Ovary (tissue), 9 donors: ENCODE results near the gene IL11. TPM values are rescaled to one million over a fixed set of nuclear protein-coding genes. Genes with fewer than 3 reads are reported as not detected.
"Not testable (repeated sequence)": the region's sequence is repeated elsewhere in the genome, so short reads cannot be mapped to it uniquely, and the experiment has no call there.

Experiments used
- DNase-seq, 5 donors: peaks; one replicate each; pipeline ENCODE4 v3.0.0-alpha.2; 2019 to 2020
- H3K27ac ChIP-seq, 2 donors: fragments of 200-600 bp; one replicate each; pipeline versions ENCODE4 v1.5.1 to v1.8.0; 2019 to 2022
- H3K27me3 ChIP-seq: fragments of 200-600 bp; one replicate; pipeline ENCODE4 v1.8.0; 2022
- H3K36me3 ChIP-seq: fragments of 200-600 bp; sonication (generic); one replicate; pipeline ENCODE4 v1.5.1; 2019
- H3K4me1 ChIP-seq: one replicate; pipeline ENCODE4 v1.8.1; 2013; ENCODE audit warnings: mild to moderate bottlenecking, moderate library complexity; ENCODE audit not compliant: insufficient read depth
- H3K4me3 ChIP-seq: fragments of 200-600 bp; sonication (generic); one replicate; pipeline ENCODE4 v1.5.1; 2017
- H3K9me3 ChIP-seq, 2 donors: fragments of 200-600 bp in 1 of 2; sonication (generic) in 1 of 2; one replicate each; pipeline versions ENCODE4 v1.5.1 to v1.8.1; 2013 to 2019; ENCODE audit warnings: mild to moderate bottlenecking in 1 of 2, moderate library complexity in 1 of 2
- CTCF ChIP-seq, 3 donors: fragments of 450-650 bp in 2 of 3; fragments of 200-600 bp in 1 of 3; IDR thresholded peaks; one replicate each; pipeline versions ENCODE4 v1.5.1 to v1.8.0; 2016 to 2022; ENCODE audit warnings: antibody characterized with exemption in 3 of 3, mild to moderate bottlenecking in 1 of 3
- EP300 ChIP-seq: sonication (generic); formaldehyde crosslinking; IDR thresholded peaks from one replicate; pipeline ENCODE4 v1.6.1; 2017; ENCODE audit warnings: antibody characterized with exemption
- POLR2A ChIP-seq: fragments of 450-650 bp; IDR thresholded peaks from one replicate; pipeline ENCODE4 v1.6.1; 2017; ENCODE audit warnings: antibody characterized with exemption, mild to moderate bottlenecking, moderate library complexity
- WGBS, 3 donors: extraction: QIAGEN DNeasy Blood & Tissue Kit in 1 of 3; methylation state at CpG; one replicate each; pipeline versions ENCODE4 v1.1.5 to v1.1.7; 2013 to 2017; 5-methylcytosine and 5-hydroxymethylcytosine counted together
- intact Hi-C, 4 donors: fragments of 100-400 bp; cut with DNase I; formaldehyde crosslinking; loops; one replicate each; pipeline versions ENCODE4 v1.11.0 to v1.15.1; 2022 to 2023
- polyA plus RNA-seq, 2 donors: library from polyadenylated mRNA; stranded (reverse); fragments of 200-250 nt in 1 of 2; fragments of 350-450 nt in 1 of 2; fragmentation: Illumina TruSeq in 1 of 2; extraction: RNeasy Lipid Tissue Mini Kit (QIAGEN cat#74804) in 1 of 2; gene quantifications; one replicate each; pipeline ENCODE4 v1.2.3, GENCODE V29; 2013 to 2014
- total RNA-seq, 7 donors: library from RNA; depleted of rRNA in 2 of 7; stranded (reverse); fragments of >200 nt in 2 of 7; fragmentation: NEBNext Ultra II Directional in 3 of 7; extraction: Animal tissue kit (Norgen Biotek cat#: 25700) in 3 of 7; gene quantifications; one replicate each; pipeline versions ENCODE4 v1.1.0 to v1.2.4, GENCODE V29; 2016 to 2023
- donor health status: DM: no; HTN: no; CAD: no; lungs with moderate emphysema.
- donor health status: DM: no; HTN: no; CAD: no.
- donor health status: Bipolar disorder and iron deficiency.
- donor health status: DM: yes; HTN: yes; CAD: no.
- donor health status: DM: no; HTN: no; CAD: no.
- donor health status: DM: yes; HTN: yes; CAD: no.

Gene IL11
- total and polyA plus RNA-seq, 9 donors = 0.08 to 1.3 (median 0.11) TPM; not detected in 6

GRCh38 chr19:55410168-55410567, 39.9 kb upstream of the IL11 start:
- no peak overlapping the region for H3K27ac ChIP-seq
- TF ChIP-seq EP300 (no peak), CTCF (IDR thresholded peaks at IDR 0.05) (no peak), POLR2A (no peak)
- H3K4me1 ChIP-seq = peaks cover 8% of the 10 kb centered on the region
- intact Hi-C loops = loop anchor here in 2 of 4 donors (10.0 kb wide), 3 partner anchors 95 to 935 kb away; partner anchors contain the start of genes BRSK1 (in 1 of the 2), CDC42EP5 (in 1 of the 2) and HSPBP1 (in 1 of the 2)
- H3K27me3 ChIP-seq = no peaks in the 10 kb centered on the region
- H3K36me3 ChIP-seq = no peaks in the 10 kb centered on the region
- H3K4me3 ChIP-seq = no peak overlapping the region
- no peaks in the 10 kb centered on the region for H3K9me3 ChIP-seq
- DNase-seq = no peak
- WGBS, 3 donors = 93 to 96% (median 96%) methylated on average over 2 of the region's 2 CpGs

- WGBS, 3 donors = 93 to 96% (median 95%) methylated on average over 8 of the region's 8 CpGs
- intact Hi-C loops, DNase-seq: not testable (repeated sequence)
Measured at GRCh38 chr19:55409179-55409578, 38.9 kb upstream of the IL11 start.

GRCh38 chr19:55408533-55408872, 38.2 kb upstream of the IL11 start:
- Histone ChIP-seq H3K36me3 (no peaks in the 10 kb centered on the region), H3K4me3 (peak overlapping the region; percentile 35), H3K27ac (peak overlapping the region; percentile 57 to 98), H3K27me3 (no peaks in the 10 kb centered on the region), H3K4me1 (peaks cover 8% of the 10 kb centered on the region), H3K9me3 (no peaks in the 10 kb centered on the region)
- no peak for TF ChIP-seq POLR2A
- no peak for TF ChIP-seq EP300
- TF ChIP-seq CTCF (IDR thresholded peaks at IDR 0.05) = no peak
- intact Hi-C loops = no loop called here
- no peak for DNase-seq
- 40 to 47% (median 41%) methylated on average over 9 of the region's 9 CpGs for WGBS, 3 donors

More at GRCh38 chr19:55409179-55409578, 38.9 kb upstream of the IL11 start:
- H3K27ac ChIP-seq, H3K4me1 ChIP-seq, H3K4me3 ChIP-seq, H3K36me3 ChIP-seq, H3K9me3 ChIP-seq, H3K27me3 ChIP-seq: not testable (repeated sequence)

DNA sequence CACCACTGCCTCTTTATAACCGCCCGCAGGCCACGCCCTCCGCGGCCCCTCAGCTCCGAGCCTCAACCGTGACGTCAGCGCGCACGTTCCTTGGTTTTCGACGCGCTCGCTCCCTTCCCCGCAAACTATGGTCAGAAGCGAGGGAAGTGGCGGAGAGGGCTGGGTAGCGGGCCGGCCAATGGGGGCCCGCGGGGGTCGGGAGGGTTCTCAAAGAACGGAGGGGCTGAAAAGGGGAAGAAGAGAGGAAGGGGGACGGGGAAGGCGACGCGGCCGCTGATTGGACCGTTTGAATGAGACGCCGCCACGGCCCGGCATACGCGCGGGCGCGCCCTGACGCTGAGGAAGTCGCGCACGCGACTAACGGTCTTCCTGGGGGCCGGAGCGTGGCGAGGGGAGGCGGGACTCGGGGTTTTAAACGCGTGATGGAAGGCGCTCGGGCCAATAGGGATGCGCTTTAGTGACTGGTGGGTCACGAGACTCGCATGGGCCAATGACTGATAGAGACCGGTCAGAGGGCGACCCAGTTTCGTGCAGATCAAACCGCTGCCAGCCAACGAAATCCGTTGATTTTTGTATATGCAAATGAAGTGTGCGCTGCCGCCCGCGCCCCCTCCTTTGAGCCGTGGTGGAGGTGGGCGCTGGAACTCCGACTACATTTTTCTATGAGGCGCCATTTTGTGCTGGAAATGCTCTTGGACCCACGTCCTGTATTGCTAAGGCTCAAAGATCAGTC, 37.7 kb upstream of the IL11 start:
- Histone ChIP-seq H3K27me3 (no peaks in the 10 kb centered on the region), H3K36me3 (no peaks in the 10 kb centered on the region), H3K27ac (peak overlapping the region; percentile 93 to 98), H3K4me3 (peak overlapping the region; percentile 98), H3K4me1 (peaks cover 8% of the 10 kb centered on the region), H3K9me3 (no peaks in the 10 kb centered on the region)
- TF ChIP-seq POLR2A (no peak), CTCF (IDR thresholded peaks at IDR 0.05) (no peak), EP300 (peak; percentile 36)
- WGBS, 3 donors = 0 to 1% (median 1%) methylated on average over 72 of the region's 72 CpGs
- intact Hi-C loops = no loop called here
- peak; percentile 96 to 98 (median 97) for DNase-seq

DNA sequence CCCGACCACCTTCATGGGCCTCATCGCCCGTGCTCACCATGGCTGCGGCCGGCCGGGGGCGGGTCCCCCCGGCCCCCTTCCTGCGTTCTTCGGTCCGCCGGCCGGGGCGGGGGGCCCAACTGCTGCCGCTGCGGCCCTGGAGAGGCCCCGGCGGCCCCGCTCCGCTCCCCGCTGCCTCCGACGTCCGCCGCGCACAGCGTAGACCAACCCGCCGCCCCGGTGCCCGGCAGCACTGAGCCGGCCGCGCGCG, 37.2 kb upstream of the IL11 start, which contains the start of gene UBE2S:
TSS of gene UBE2S (minus strand) at position 239 of the 250 bp plus-strand sequence. CDS start at position 40, 199 bp downstream.
- intact Hi-C loops, H3K36me3 ChIP-seq, DNase-seq, H3K27me3 ChIP-seq, H3K9me3 ChIP-seq, H3K4me1 ChIP-seq: not testable (repeated sequence)
- TF ChIP-seq POLR2A = peak; percentile 87
- peak within 1 kb of the TSS; percentile 93 to 98 for H3K27ac ChIP-seq
- WGBS, 3 donors = 0 to 1% (median 1%) methylated on average over 34 to 36 of the region's 36 CpGs
- H3K4me3 ChIP-seq = peak within 1 kb of the TSS; percentile 98
